Smooth muscle cell (in vitro differentiated cells): ENCODE results near the gene FBXO3. TPM values are rescaled to one million over a fixed set of nuclear protein-coding genes. Genes with fewer than 3 reads are reported as not detected.

ENCODE experiments used
- DNase-seq: peaks from one replicate; lab custom pipeline; 2025; ENCODE audit not compliant: unreplicated experiment; lab: John Stamatoyannopoulos, UW
- H2AFZ ChIP-seq: fragments of 200-600 bp; sonication (generic); 2 replicates; pipeline ENCODE4 v1.6.0; 2016; ENCODE audit warnings: antibody characterized with exemption, low read depth, mild to moderate bottlenecking
- H3F3A ChIP-seq: fragments of 200-600 bp; sonication (generic); 2 replicates; pipeline ENCODE4 v1.6.0; 2017; ENCODE audit warnings: antibody characterized with exemption, low read depth
- H3K27ac ChIP-seq: fragments of 200-600 bp; sonication (generic); 2 replicates; pipeline ENCODE4 v1.5.1; 2016; ENCODE audit warnings: low read depth, mild to moderate bottlenecking
- H3K27me3 ChIP-seq: fragments of 200-600 bp; sonication (generic); 2 replicates; pipeline ENCODE4 v1.6.1; 2016; ENCODE audit warnings: low read depth, mild to moderate bottlenecking
- H3K36me3 ChIP-seq: fragments of 200-600 bp; sonication (generic); 2 replicates; pipeline ENCODE4 v1.5.1; 2016; ENCODE audit warnings: low read depth
- H3K4me1 ChIP-seq: fragments of 200-600 bp; sonication (generic); 2 replicates; pipeline ENCODE4 v1.5.1; 2016; ENCODE audit warnings: low read depth
- H3K4me2 ChIP-seq: fragments of 200-600 bp; sonication (generic); 2 replicates; pipeline ENCODE4 v1.6.0; 2016; ENCODE audit warnings: mild to moderate bottlenecking
- H3K4me3 ChIP-seq: fragments of 200-600 bp; sonication (generic); 2 replicates; pipeline ENCODE4 v1.5.1; 2016; ENCODE audit warnings: mild to moderate bottlenecking
- H3K79me2 ChIP-seq: fragments of 200-600 bp; sonication (generic); 2 replicates; pipeline ENCODE4 v1.6.0; 2016; ENCODE audit warnings: low read depth, mild to moderate bottlenecking
- H3K9ac ChIP-seq: fragments of 200-600 bp; sonication (generic); 2 replicates; pipeline ENCODE4 v1.6.0; 2016; ENCODE audit warnings: low read depth
- H3K9me3 ChIP-seq: fragments of 200-600 bp; sonication (generic); replicated peaks from 2 replicates; pipeline ENCODE4 v1.5.1; 2016; ENCODE audit warnings: low read depth
- H4K20me1 ChIP-seq: fragments of 200-600 bp; sonication (generic); 2 replicates; pipeline ENCODE4 v1.6.0; 2016; ENCODE audit warnings: low read depth
- WGBS: methylation state at CpG from one replicate; pipeline ENCODE4 v1.1.7; 2016; ENCODE audit warnings: low lambda C conversion rate; 5-methylcytosine and 5-hydroxymethylcytosine counted together
- polyA plus RNA-seq: library from polyadenylated mRNA; unstranded; fragments of >200 nt; fragmentation: Nextera tagmentation; extraction: Ambion mirVana; gene quantifications from 2 replicates; pipeline ENCODE4 v1.2.1, GENCODE V29; 2016
- total RNA-seq: library from RNA; depleted of rRNA; stranded (reverse); fragments of >200 nt; gene quantifications from 2 replicates; pipeline ENCODE4 v1.2.3, GENCODE V29; 2014
- TF ChIP-seq, protein P1 (sequence below): fragments of 200-600 bp; sonication (generic); IDR thresholded peaks from 2 replicates; pipeline ENCODE4 v1.5.1; 2017; ENCODE audit warnings: borderline replicate concordance, mild to moderate bottlenecking, antibody characterized with exemption; ENCODE audit not compliant: insufficient read depth, poor library complexity, severe bottlenecking

Gene FBXO3
- total and polyA plus RNA-seq, 2 experiments from 2014 or later, result 28.8 to 63.6 TPM

DNA sequence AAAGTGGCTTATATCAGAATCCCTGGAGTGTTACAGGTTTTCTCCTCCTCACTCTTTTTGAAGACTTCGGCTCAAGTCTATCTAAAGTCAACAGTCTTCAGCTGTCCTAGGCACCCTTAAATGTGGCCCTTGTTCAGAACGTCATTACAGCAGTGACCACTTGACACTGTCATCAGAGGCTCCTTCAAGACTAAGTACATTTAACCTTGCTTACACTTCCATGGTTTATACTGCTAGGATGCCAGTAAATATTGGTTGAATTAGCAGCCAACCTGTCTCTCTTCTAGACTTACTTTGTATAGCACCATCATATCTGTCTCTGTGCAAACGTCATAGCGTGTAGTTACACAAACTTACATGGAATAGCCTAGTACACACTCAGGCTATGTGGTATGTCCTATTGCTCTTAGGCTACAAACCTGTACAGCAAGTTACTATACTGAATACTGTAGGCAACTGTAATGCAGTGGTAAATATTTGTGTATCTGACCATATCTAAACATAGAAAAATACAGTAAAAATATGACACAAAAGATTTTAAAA, 60.4 kb downstream of the FBXO3 start:
- H2AFZ ChIP-seq, result no peak overlapping the region
- WGBS, result 87% methylated on average over 4 of the region's 4 CpGs
- H3K27ac ChIP-seq, result peak overlapping the region; percentile 14
- peaks cover 10% of the 10 kb centered on the region for H3K79me2 ChIP-seq
- TF ChIP-seq, protein P1, sequence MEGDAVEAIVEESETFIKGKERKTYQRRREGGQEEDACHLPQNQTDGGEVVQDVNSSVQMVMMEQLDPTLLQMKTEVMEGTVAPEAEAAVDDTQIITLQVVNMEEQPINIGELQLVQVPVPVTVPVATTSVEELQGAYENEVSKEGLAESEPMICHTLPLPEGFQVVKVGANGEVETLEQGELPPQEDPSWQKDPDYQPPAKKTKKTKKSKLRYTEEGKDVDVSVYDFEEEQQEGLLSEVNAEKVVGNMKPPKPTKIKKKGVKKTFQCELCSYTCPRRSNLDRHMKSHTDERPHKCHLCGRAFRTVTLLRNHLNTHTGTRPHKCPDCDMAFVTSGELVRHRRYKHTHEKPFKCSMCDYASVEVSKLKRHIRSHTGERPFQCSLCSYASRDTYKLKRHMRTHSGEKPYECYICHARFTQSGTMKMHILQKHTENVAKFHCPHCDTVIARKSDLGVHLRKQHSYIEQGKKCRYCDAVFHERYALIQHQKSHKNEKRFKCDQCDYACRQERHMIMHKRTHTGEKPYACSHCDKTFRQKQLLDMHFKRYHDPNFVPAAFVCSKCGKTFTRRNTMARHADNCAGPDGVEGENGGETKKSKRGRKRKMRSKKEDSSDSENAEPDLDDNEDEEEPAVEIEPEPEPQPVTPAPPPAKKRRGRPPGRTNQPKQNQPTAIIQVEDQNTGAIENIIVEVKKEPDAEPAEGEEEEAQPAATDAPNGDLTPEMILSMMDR, result no peak
- H3K4me2 ChIP-seq, result no peak overlapping the region
- H3K4me1 ChIP-seq, result no peaks in the 10 kb centered on the region
- H3K4me3 ChIP-seq, result no peak overlapping the region
- H3K9ac ChIP-seq, result no peak overlapping the region
- H3K9me3 ChIP-seq, result no peaks in the 10 kb centered on the region
- H4K20me1 ChIP-seq, result peaks cover 57% of the 10 kb centered on the region
- peaks cover 39% of the 10 kb centered on the region for H3K36me3 ChIP-seq
- no peaks in the 10 kb centered on the region for H3K27me3 ChIP-seq
- H3F3A ChIP-seq, result no peaks in the 10 kb centered on the region
- no peak for DNase-seq

DNA sequence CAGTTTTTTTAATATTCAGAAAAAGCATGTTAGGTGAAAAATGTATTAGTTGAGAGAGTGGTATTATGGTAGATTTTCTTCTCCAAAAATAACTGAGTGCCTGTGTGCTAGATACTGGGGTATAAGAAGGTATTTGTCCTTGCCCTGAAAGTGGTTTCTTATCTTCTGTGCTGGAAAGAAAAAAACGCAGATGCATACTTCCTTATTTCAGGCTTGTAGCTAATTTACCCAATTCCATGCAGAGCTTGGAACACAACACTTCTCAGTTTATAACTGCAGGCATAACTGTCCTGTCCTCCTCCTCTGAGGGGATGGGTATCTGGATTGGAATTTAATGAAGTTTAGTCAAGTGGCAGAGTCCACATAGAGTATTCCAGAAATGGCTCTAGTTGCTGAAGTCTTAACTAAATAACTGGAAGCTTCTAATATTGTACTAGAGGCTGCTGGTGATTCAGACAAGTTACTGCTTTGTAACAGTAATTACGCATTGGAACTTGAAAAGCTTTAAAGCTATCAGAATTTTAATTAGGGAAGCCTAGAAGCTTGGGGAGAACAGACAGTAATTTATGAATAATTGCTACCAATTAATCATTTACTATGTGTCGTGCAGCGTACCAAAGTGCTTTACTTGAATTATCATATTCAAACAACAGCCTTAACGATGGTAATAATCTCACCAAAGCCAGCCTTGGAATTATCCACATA, 61.0 kb downstream of the FBXO3 start:
- 76% methylated on average over 5 of the region's 5 CpGs for WGBS
- peaks cover 60% of the 10 kb centered on the region for H4K20me1 ChIP-seq
- H3K9ac ChIP-seq, result no peak overlapping the region
- no peaks in the 10 kb centered on the region for H3K9me3 ChIP-seq
- H3K27me3 ChIP-seq, result no peaks in the 10 kb centered on the region
- no peak overlapping the region for H3K4me3 ChIP-seq
- H3K79me2 ChIP-seq, result peaks cover 8% of the 10 kb centered on the region
- peak overlapping the region; percentile 14 for H3K27ac ChIP-seq
- peaks cover 44% of the 10 kb centered on the region for H3K36me3 ChIP-seq
- no peak overlapping the region for H3K4me2 ChIP-seq
- no peaks in the 10 kb centered on the region for H3F3A ChIP-seq
- TF ChIP-seq, protein P1, result no peak
- H3K4me1 ChIP-seq, result no peaks in the 10 kb centered on the region
- DNase-seq, result no peak
- no peak overlapping the region for H2AFZ ChIP-seq

DNA sequence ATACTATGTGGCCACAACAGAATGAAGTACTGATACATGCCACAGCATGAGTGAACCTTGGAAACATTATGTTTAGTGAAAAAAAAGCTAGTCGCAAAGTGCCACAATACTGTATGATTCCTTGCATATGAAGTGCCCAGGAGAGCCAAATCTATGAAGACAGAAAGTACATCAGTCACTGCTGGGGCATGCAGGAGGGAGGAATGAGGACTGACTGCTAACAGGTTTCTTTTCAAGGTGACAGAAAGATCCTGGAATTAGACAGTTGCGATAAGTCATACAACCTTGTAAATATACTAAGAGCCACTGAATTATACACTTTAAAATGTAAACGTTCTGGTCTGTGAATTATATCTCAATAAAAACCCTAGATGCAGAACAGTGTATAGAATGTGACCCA, 61.9 kb downstream of the FBXO3 start:
- DNase-seq, result no peak
- H3K4me1 ChIP-seq, result no peaks in the 10 kb centered on the region

More for the DNA sequence above, 61.9 kb downstream of the FBXO3 start:
- WGBS, result 90% methylated on average over 3 of the region's 3 CpGs
- TF ChIP-seq, protein P1, result no peak
- H3K9ac ChIP-seq, result no peak overlapping the region
- no peaks in the 10 kb centered on the region for H3K9me3 ChIP-seq
- no peak overlapping the region for H2AFZ ChIP-seq
- H4K20me1 ChIP-seq, result peaks cover 53% of the 10 kb centered on the region
- H3F3A ChIP-seq, result no peaks in the 10 kb centered on the region
- no peak overlapping the region for H3K4me3 ChIP-seq
- H3K36me3 ChIP-seq, result peaks cover 39% of the 10 kb centered on the region
- no peaks in the 10 kb centered on the region for H3K27me3 ChIP-seq
- no peak overlapping the region for H3K4me2 ChIP-seq
- no peak overlapping the region for H3K27ac ChIP-seq
- peaks cover 3% of the 10 kb centered on the region for H3K79me2 ChIP-seq
